ENCODE data around the gene SLC6A6. TPM values are rescaled to one million over a fixed set of nuclear protein-coding genes. Genes with fewer than 3 reads are reported as not detected.

Gene SLC6A6
- total and polyA plus RNA-seq, 2 experiments from 2014 or later, result 27.5 to 150 TPM

- TF ChIP-seq, protein P1, sequence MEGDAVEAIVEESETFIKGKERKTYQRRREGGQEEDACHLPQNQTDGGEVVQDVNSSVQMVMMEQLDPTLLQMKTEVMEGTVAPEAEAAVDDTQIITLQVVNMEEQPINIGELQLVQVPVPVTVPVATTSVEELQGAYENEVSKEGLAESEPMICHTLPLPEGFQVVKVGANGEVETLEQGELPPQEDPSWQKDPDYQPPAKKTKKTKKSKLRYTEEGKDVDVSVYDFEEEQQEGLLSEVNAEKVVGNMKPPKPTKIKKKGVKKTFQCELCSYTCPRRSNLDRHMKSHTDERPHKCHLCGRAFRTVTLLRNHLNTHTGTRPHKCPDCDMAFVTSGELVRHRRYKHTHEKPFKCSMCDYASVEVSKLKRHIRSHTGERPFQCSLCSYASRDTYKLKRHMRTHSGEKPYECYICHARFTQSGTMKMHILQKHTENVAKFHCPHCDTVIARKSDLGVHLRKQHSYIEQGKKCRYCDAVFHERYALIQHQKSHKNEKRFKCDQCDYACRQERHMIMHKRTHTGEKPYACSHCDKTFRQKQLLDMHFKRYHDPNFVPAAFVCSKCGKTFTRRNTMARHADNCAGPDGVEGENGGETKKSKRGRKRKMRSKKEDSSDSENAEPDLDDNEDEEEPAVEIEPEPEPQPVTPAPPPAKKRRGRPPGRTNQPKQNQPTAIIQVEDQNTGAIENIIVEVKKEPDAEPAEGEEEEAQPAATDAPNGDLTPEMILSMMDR (conservative IDR thresholded peaks at IDR 0.05; ENCODE audit: low read depth in 2 of 2), result no peak
- TF ChIP-seq ZNF462 (CRISPR knock-in tag; IDR thresholded peaks at IDR 0.05) (no peak), JUNB (IDR thresholded peaks at IDR 0.05; ENCODE audit: unreplicated experiment) (no peak), EZH2 (IDR thresholded peaks at IDR 0.05; ENCODE audit: low read depth, unreplicated experiment) (no peak), ETS1 (IDR thresholded peaks at IDR 0.05) (no peak), ZNF114 (CRISPR knock-in tag; IDR thresholded peaks at IDR 0.05) (no peak), NANOG (IDR thresholded peaks at IDR 0.05; ENCODE audit: borderline replicate concordance) (no peak), POLR2AphosphoS5 (IDR thresholded peaks at IDR 0.05; ENCODE audit: low read depth) (no peak), STAT1 (IDR thresholded peaks at IDR 0.05; ENCODE audit: unreplicated experiment) (no peak), EZH2phosphoT487 (IDR thresholded peaks at IDR 0.05; ENCODE audit: unreplicated experiment) (no peak), CREB1 (CRISPR knock-in tag; IDR thresholded peaks at IDR 0.05; ENCODE audit: low read depth) (no peak), ZNF331 (CRISPR knock-in tag; IDR thresholded peaks at IDR 0.05; ENCODE audit: low read depth) (no peak)
- TF ChIP-seq, protein P2, sequence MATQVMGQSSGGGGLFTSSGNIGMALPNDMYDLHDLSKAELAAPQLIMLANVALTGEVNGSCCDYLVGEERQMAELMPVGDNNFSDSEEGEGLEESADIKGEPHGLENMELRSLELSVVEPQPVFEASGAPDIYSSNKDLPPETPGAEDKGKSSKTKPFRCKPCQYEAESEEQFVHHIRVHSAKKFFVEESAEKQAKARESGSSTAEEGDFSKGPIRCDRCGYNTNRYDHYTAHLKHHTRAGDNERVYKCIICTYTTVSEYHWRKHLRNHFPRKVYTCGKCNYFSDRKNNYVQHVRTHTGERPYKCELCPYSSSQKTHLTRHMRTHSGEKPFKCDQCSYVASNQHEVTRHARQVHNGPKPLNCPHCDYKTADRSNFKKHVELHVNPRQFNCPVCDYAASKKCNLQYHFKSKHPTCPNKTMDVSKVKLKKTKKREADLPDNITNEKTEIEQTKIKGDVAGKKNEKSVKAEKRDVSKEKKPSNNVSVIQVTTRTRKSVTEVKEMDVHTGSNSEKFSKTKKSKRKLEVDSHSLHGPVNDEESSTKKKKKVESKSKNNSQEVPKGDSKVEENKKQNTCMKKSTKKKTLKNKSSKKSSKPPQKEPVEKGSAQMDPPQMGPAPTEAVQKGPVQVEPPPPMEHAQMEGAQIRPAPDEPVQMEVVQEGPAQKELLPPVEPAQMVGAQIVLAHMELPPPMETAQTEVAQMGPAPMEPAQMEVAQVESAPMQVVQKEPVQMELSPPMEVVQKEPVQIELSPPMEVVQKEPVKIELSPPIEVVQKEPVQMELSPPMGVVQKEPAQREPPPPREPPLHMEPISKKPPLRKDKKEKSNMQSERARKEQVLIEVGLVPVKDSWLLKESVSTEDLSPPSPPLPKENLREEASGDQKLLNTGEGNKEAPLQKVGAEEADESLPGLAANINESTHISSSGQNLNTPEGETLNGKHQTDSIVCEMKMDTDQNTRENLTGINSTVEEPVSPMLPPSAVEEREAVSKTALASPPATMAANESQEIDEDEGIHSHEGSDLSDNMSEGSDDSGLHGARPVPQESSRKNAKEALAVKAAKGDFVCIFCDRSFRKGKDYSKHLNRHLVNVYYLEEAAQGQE (IDR thresholded peaks at IDR 0.05; ENCODE audit: unreplicated experiment), result no peak
- DNase-seq (ENCODE audit: low spot score), result peak; percentile 0
- H2AFZ ChIP-seq, result no peak overlapping the region
Observed at GRCh38 chr3:14514323-14514720, 111.9 kb downstream of the SLC6A6 start.

More at GRCh38 chr3:14514323-14514720, 111.9 kb downstream of the SLC6A6 start:
- Mint-ChIP-seq H3K27me3 (ENCODE audit: insufficient read depth, low read depth, poor library complexity) (peaks cover 3% of the 10 kb centered on the region), H3K36me3 (ENCODE audit: low read depth) (no peaks in the 10 kb centered on the region), H3K4me3 (no peak overlapping the region), H3K9me3 (no peaks in the 10 kb centered on the region), H3K4me1 (peaks cover 11% of the 10 kb centered on the region), H3K27ac (no peak overlapping the region)
- Histone ChIP-seq H4K20me1 (replicated peaks; ENCODE audit: insufficient read depth) (no peaks in the 10 kb centered on the region), H3K9me2 (ENCODE audit: insufficient read depth) (no peaks in the 10 kb centered on the region), H3K27ac (ENCODE audit: low read depth) (no peak overlapping the region), H3K27me3 (ENCODE audit: insufficient read depth) (no peaks in the 10 kb centered on the region), H3K4me3 (no peak overlapping the region), H3K4me1 (ENCODE audit: insufficient read depth) (peaks cover 1% of the 10 kb centered on the region; the same call in 1 of the 2 replicates), H3K4me2 (no peak overlapping the region), H3K36me3 (ENCODE audit: insufficient read depth) (no peaks in the 10 kb centered on the region), H3K79me2 (replicated peaks; ENCODE audit: insufficient read depth) (no peaks in the 10 kb centered on the region), H3F3A (replicated peaks; ENCODE audit: low read depth) (no peaks in the 10 kb centered on the region)
- ATAC-seq, result no peak

Data from GM23338 (cell line).